Astrocyte of the cerebellum (primary cell): ENCODE results near the gene NEAT1.

Experiments used
- DNase-seq: peaks from one replicate; pipeline ENCODE4 v3.0.0-alpha.2; 2011; ENCODE audit warnings: low read depth
- H3K4me3 ChIP-seq: 2 replicates; pipeline ENCODE4 v1.5.1; 2011; ENCODE audit warnings: mild to moderate bottlenecking, low read depth, low read length, moderate library complexity
- in situ Hi-C: cut with HindIII; loops from 2 replicates; pipeline ENCODE4 v1.10.0; 2017; ENCODE audit warnings: low sequenced_read_pairs
- TF ChIP-seq, protein P1 (sequence below): IDR thresholded peaks from 2 replicates; pipeline ENCODE4 v1.5.1; 2012; ENCODE audit warnings: low read length, low read depth, moderate library complexity, mild to moderate bottlenecking; ENCODE audit errors: missing control alignments

NEAT1 gene

DNA sequence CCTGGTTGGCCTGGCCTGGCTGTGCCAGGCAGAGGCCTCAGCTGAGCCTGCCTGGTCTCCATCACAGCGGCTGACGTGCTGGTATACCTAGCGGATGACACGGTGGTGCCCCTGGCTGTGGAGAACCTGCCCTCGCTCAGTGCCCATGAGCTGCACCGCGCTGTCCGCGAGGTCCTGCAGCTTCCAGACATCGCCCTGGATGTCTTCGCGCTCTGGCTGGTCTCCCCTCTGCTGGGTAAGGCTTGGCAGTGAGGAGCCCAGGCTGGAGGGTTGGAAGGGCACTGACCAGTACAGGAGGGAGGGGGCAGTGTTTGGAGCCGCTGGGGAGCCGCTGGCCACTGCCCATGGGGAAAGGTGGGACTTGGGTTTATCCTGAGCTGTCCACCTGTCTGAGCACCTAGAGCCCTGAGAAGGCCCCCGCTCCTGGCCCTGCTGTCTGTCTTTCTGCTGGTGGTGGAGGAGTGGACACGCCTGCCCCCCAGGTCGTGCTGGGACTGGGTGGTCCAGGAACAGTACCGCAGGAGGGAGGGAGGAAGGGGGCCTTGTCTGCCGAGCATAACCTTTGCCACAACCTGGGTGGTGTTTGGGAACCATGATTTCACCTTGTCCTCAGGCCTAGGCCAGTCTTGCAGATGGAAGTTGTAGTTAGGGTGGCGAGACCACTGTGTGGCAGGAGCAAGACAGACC lies 33.2 kb upstream of the NEAT1 start:
- no peak overlapping the region for H3K4me3 ChIP-seq
- TF ChIP-seq, protein P1, sequence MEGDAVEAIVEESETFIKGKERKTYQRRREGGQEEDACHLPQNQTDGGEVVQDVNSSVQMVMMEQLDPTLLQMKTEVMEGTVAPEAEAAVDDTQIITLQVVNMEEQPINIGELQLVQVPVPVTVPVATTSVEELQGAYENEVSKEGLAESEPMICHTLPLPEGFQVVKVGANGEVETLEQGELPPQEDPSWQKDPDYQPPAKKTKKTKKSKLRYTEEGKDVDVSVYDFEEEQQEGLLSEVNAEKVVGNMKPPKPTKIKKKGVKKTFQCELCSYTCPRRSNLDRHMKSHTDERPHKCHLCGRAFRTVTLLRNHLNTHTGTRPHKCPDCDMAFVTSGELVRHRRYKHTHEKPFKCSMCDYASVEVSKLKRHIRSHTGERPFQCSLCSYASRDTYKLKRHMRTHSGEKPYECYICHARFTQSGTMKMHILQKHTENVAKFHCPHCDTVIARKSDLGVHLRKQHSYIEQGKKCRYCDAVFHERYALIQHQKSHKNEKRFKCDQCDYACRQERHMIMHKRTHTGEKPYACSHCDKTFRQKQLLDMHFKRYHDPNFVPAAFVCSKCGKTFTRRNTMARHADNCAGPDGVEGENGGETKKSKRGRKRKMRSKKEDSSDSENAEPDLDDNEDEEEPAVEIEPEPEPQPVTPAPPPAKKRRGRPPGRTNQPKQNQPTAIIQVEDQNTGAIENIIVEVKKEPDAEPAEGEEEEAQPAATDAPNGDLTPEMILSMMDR = no peak
- in situ Hi-C loops = no loop called here
- no peak for DNase-seq

DNA sequence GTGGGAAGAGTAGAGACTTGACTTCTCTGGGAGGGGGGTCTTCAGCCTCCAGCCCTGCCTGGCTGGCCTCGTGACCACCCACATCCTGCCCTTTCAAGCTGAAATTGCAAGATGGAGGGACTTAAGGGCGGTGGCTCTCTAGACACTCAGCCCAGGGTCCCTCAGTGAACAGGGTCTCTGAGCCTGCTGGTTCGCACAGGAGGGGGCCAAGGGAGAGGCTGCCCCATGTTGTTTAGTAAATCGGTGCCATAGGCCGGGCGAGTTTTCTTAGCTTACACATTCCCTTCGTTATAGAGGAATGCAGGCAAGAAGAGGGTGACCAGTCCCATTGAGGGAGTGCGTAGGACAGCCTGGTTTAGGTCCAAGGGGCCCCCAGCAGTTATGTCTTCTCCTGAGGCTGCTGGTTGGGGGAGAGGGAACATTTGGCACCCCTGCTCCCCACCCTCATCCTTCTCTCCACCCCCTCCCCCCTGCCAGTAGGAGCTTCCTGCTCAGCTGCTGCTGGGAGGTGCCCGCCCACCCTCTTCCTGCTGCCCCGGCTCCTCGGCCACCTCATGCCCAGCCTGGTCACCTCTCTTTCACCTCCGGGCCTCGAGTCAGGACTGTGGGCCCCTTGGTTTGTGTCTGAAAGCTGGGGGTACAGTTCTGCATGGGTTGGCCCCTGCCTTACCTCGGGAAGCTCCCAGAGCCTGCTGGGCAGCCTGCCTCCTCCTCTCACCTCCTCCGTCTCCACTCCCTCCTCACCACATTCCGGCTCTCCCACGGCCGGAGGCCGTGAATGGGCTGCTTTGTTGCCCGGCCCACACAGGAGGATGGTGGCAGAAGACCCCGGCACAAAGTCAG lies 32.3 kb upstream of the NEAT1 start:
- TF ChIP-seq, protein P1 = no peak
- in situ Hi-C loops = no loop called here
- H3K4me3 ChIP-seq = peak overlapping the region; percentile 5
- no peak for DNase-seq

DNA sequence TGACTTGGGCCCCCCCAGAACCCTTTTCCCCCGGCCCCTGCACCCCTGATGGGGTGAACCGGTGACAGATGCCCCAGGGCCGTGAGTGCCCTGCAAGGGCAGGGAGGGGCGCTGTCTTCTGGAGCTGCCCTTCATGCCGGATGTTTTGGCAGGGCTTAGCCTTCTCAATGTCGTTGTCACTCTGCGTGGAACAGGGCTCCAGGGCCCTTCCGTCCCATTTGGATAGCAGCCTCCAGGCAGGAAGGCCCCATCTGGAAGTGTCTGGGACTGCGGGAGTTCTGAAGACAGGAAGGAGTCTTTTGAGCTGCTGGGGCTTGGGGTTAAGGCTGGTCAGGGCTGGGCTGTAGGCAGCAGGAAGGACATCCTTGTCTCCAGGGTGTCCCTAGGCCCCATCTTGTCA lies 31.6 kb upstream of the NEAT1 start:
- H3K4me3 ChIP-seq = peak overlapping the region; percentile 5
- in situ Hi-C loops = no loop called here
- TF ChIP-seq, protein P1 = peak; percentile 11
- no peak for DNase-seq

DNA sequence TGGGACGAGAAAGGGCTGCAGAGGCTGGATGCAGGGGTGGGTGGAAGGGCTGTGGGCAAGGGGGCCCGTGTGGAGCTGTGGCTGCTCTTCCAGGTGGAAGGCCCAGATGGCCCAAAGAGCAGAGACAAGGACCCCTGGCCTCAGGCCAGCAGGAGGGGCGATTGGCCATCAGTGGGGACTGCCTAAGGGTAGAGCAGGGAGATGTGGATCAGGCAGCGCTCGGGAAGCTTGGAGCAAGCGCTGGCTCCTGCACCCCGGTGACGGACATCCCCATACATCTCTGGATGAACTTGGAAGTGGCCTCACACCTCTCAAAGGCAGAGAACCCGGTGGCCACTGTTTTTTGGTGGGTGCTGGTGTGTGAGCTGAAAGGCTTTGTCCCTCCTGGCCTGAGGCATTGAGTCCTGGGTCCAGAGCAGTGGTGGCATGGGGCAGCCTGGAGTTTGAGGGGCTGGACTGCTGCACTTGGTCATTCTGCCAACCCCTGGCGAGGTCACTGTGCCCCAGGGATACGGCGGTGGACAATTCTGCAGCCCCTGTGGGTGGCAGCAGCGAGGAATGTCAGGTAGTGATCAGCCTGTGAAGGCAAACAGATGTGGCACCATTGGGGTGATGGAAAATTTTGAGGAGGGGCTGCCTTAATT lies 30.3 kb upstream of the NEAT1 start:
- DNase-seq = no peak
- TF ChIP-seq, protein P1 = no peak
- H3K4me3 ChIP-seq = no peak overlapping the region
- in situ Hi-C loops = no loop called here

DNA sequence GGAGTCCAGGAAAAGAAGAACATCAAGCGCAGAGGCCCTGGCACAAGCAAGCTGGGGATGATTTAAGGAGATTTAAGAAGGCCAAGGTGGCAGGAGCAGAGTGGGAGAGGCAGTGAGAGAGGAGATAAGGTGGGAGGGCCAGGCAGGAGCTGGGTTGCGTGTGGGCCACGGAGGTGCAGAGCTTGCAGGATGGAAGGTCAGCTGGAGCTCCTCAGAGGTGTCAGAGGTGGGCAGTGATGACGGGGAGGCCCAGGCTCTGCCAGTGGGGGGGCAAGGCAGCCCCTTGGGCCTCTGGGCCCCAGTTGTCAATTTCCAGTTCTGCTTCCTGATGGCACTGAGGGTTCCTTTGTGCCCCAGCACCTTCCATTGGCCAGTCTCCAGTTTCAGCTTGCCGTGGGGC lies 29.7 kb upstream of the NEAT1 start:
- no peak for DNase-seq
- TF ChIP-seq, protein P1 = no peak
- H3K4me3 ChIP-seq = no peak overlapping the region
- in situ Hi-C loops = no loop called here

DNA sequence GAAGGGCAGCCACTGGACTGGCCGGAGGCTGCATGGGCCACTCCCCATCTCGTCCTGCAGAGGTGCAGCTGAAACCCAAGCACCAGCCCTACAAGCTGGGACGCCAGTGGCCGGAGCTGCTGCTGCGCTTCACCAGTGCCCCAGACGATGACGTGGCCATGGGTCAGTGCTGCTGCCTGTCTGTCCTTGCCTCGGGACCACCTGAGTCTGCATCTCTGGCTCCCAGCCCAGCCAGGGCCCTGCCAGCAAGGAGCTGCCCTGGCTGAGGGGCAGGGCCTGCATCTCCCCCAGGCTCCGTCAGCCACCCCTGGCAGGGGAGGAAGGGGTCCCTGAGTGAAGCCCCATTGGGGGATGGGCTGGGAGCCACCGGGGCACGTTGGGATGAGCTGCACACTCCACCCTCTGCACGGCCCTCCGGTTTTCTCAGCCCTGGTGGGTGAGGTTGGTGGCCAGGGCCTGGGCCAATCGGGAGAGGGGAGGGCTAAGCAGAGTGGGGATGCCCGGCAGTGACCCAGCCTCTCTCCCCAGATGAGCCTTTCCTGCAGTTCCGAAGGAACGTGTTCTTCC lies 29.0 kb upstream of the NEAT1 start:
- TF ChIP-seq, protein P1 = no peak
- in situ Hi-C loops = no loop called here
- H3K4me3 ChIP-seq = no peak overlapping the region
- no peak for DNase-seq
